H1 (cell line): ENCODE data around the gene LTO1. TPM values are rescaled to one million over a fixed set of nuclear protein-coding genes. Genes with fewer than 3 reads are reported as not detected.

Experiments used
- BACH1 ChIP-seq: IDR thresholded peaks from 2 replicates; pipeline ENCODE4 v1.6.1; 2012; ENCODE audit warnings: low read length, improper control_type of control experiment
- BCL11A ChIP-seq, 2 experiments: IDR thresholded peaks; one replicate each; pipeline ENCODE4 v1.6.1; 2011; ENCODE audit warnings: low read depth in 2 of 2, low read length in 2 of 2, mild to moderate bottlenecking in 2 of 2
- EGR1 ChIP-seq: IDR thresholded peaks from 2 replicates; pipeline ENCODE4 v1.6.1; 2011; ENCODE audit warnings: low read depth, low read length, borderline replicate concordance
- EZH2 ChIP-seq: fragments of 200-600 bp; sonication (generic); IDR thresholded peaks from 2 replicates; pipeline ENCODE4 v1.7.1; 2012; ENCODE audit warnings: low read depth, mild to moderate bottlenecking, moderate library complexity, low read length, inconsistent platforms; ENCODE audit not compliant: severe bottlenecking
- KDM1A ChIP-seq: fragments of 200-600, 300-600 bp; sonication (generic); IDR thresholded peaks from 2 replicates; pipeline ENCODE4 v1.7.1; 2016; ENCODE audit warnings: mild to moderate bottlenecking, low read length, borderline replicate concordance
- KDM4A ChIP-seq: IDR thresholded peaks from one replicate; pipeline ENCODE4 v1.7.1; 2012; ENCODE audit warnings: low read depth, mild to moderate bottlenecking, moderate library complexity, low read length, inconsistent platforms; ENCODE audit not compliant: severe bottlenecking
- POLR2AphosphoS5 ChIP-seq: IDR thresholded peaks from 2 replicates; pipeline ENCODE4 v1.6.1; 2011; ENCODE audit warnings: low read depth, low read length
- SIN3A ChIP-seq, 2 experiments: IDR thresholded peaks in 1 of 2; conservative IDR thresholded peaks in 1 of 2; 2 replicates each; pipeline ENCODE4 v1.6.1; 2011 to 2012; ENCODE audit warnings: low read length in 2 of 2, improper control_type of control experiment in 1 of 2, low read depth in 1 of 2, mild to moderate bottlenecking in 1 of 2
- SUZ12 ChIP-seq: fragments of 200-600 bp; sonication (generic); IDR thresholded peaks from 2 replicates; pipeline ENCODE4 v1.6.1; 2012; ENCODE audit warnings: mild to moderate bottlenecking, inconsistent platforms, low read length, moderate library complexity, mixed read lengths
- polyA plus RNA-seq, 7 experiments: library from polyadenylated mRNA; depleted of rRNA in 3 of 7; stranded (reverse) in 5 of 7; unstranded in 2 of 7; fragments of >200 nt in 5 of 7; fragments of 200-250 nt in 2 of 7; gene quantifications; 1 replicate in 5 of 7; 2 replicates in 1 of 7; 4 replicates in 1 of 7; pipeline versions ENCODE4 v1.2.1 to v1.2.3, GENCODE V29; 2011 to 2013; ENCODE audit warnings: missing spikeins in 2 of 7, mixed read lengths in 2 of 7
- total RNA-seq: library from RNA; stranded (reverse); fragmentation: NEBNext Ultra II Directional; extraction: Animal tissue kit (Norgen Biotek cat#: 25700); gene quantifications from 2 replicates; pipeline ENCODE4 v1.2.1, GENCODE V29; 2021
- TF ChIP-seq, protein P1 (sequence below), 3 experiments: IDR thresholded peaks; 1 replicate in 2 of 3; 2 replicates in 1 of 3; pipeline versions ENCODE4 v1.5.1 to v1.6.1; 2011; ENCODE audit warnings: low read length in 3 of 3, mild to moderate bottlenecking in 3 of 3, inconsistent platforms in 2 of 3, low read depth in 1 of 3, moderate library complexity in 1 of 3; ENCODE audit not compliant: insufficient read depth in 1 of 3; ENCODE audit errors: control extremely low read depth in 1 of 3

LTO1 gene
- total and polyA plus RNA-seq, 2 of the 8 experiments (the other 6 are each of a cell fraction or from before 2014, with no cell fraction given), result 15.4 to 21.3 TPM

DNA sequence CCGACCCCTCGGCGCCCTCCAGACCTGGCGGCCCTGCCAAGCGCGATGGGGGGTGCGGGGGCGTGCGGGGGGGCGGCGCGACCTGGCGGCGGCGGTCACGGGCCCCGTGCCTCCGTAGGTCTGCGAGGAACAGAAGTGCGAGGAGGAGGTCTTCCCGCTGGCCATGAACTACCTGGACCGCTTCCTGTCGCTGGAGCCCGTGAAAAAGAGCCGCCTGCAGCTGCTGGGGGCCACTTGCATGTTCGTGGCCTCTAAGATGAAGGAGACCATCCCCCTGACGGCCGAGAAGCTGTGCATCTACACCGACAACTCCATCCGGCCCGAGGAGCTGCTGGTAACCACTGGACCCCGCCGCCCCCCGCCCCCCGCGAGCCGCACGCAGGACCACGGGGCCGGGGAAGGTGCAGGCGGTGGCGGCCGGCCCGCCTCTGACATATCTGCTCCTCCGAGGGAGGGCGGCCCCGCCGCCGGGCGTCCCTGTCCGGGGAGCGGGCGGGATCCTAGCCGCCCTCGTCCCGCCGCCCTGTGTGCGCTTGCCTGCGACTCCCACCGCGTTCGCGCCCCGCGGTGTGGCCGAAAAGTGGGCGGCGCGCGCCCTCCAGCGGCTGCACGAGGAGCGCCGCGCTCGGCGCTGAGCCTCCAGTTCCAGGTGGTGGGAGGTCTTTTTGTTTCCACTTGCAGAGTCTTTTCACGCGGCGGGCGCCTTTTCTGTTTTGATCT, 32.1 kb downstream of the LTO1 start (continued):
- TF ChIP-seq, protein P1, sequence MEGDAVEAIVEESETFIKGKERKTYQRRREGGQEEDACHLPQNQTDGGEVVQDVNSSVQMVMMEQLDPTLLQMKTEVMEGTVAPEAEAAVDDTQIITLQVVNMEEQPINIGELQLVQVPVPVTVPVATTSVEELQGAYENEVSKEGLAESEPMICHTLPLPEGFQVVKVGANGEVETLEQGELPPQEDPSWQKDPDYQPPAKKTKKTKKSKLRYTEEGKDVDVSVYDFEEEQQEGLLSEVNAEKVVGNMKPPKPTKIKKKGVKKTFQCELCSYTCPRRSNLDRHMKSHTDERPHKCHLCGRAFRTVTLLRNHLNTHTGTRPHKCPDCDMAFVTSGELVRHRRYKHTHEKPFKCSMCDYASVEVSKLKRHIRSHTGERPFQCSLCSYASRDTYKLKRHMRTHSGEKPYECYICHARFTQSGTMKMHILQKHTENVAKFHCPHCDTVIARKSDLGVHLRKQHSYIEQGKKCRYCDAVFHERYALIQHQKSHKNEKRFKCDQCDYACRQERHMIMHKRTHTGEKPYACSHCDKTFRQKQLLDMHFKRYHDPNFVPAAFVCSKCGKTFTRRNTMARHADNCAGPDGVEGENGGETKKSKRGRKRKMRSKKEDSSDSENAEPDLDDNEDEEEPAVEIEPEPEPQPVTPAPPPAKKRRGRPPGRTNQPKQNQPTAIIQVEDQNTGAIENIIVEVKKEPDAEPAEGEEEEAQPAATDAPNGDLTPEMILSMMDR (IDR thresholded peaks at IDR 0.05; ENCODE audit: control extremely low read depth in 1 of 3, insufficient read depth in 1 of 3, low read depth in 1 of 3, low read length in 3 of 3), result peak in 2 of 3 experiments; percentile 91 to 94; a peak in 3 of 4 replicates
- TF ChIP-seq EZH2 (peak; percentile 22), KDM4A (peak; percentile 16), SUZ12 (no peak), KDM1A (no peak), EGR1 (peak; percentile 4; the same call in 1 of the 2 replicates), SIN3A (conservative IDR thresholded peaks at IDR 0.05 in 1 of 2, IDR thresholded peaks at IDR 0.05 in 1 of 2; ENCODE audit: low read depth in 1 of 2, low read length in 2 of 2) (peak in 1 of 2 experiments; percentile 33; a peak in 1 of 4 replicates), POLR2AphosphoS5 (peak; percentile 28; the same call in 1 of the 2 replicates), BCL11A (IDR thresholded peaks at IDR 0.05; ENCODE audit: low read depth in 2 of 2, low read length in 2 of 2) (no peak), BACH1 (peak; percentile 73)
